CD4-positive, alpha-beta memory T cell (primary cell): ENCODE measurements around the gene USP51. TPM values are rescaled to one million over a fixed set of nuclear protein-coding genes. Genes with fewer than 3 reads are reported as not detected.
"Not testable (repeated sequence)": the region's sequence is repeated elsewhere in the genome, so short reads cannot be mapped to it uniquely, and the experiment has no call there.

Experiments
- CTCF ChIA-PET: fragments of 350-600 bp; sonication (Branson Sonifier 250); formaldehyde crosslinking; loops from one replicate; lab custom pipeline; 2021; ENCODE audit warnings: inconsistent platforms; ENCODE audit not compliant: partially characterized antibody; lab: Charles Lee
- POLR2A ChIA-PET: fragments of 350-600 bp; sonication (Branson Sonifier 250); formaldehyde crosslinking; loops from one replicate; lab custom pipeline; 2021; ENCODE audit not compliant: partially characterized antibody; lab: Charles Lee
- DNase-seq, 5 donors: peaks; one replicate each; pipeline versions ENCODE4 v3.0.0 to v3.0.0-alpha.2; 2020 to 2022; ENCODE audit warnings: mixed read lengths in 1 of 5
- H3K27ac ChIP-seq: one replicate; pipeline ENCODE4 v1.7.0; 2013; ENCODE audit warnings: low read depth, low read length
- H3K27me3 ChIP-seq: 2 replicates; pipeline ENCODE4 v1.7.0; 2013; ENCODE audit warnings: mild to moderate bottlenecking, low read length, moderate library complexity; ENCODE audit not compliant: insufficient read depth
- H3K36me3 ChIP-seq: 2 replicates; pipeline ENCODE4 v1.7.0; 2013; ENCODE audit warnings: mild to moderate bottlenecking, low read length, moderate library complexity; ENCODE audit not compliant: insufficient read depth
- H3K4me1 ChIP-seq: 2 replicates; pipeline ENCODE4 v1.7.0; 2013; ENCODE audit warnings: mild to moderate bottlenecking, low read length, moderate library complexity; ENCODE audit not compliant: insufficient read depth
- H3K4me3 ChIP-seq, 2 donors: one replicate each; pipeline ENCODE4 v1.7.0; 2013; ENCODE audit warnings: low read length in 2 of 2, mild to moderate bottlenecking in 1 of 2
- H3K9me3 ChIP-seq, 2 donors: one replicate each; pipeline ENCODE4 v1.7.0; 2013; ENCODE audit warnings: low read length in 2 of 2, control low read depth in 1 of 2; ENCODE audit not compliant: control insufficient read depth in 1 of 2
- H3K27ac Mint-ChIP-seq, 7 donors: one replicate each; pipeline ENCODE4 v1.8.0; 2020 to 2021; ENCODE audit warnings: mixed read lengths in 7 of 7, mild to moderate bottlenecking in 6 of 7, inconsistent platforms in 3 of 7, moderate library complexity in 3 of 7
- H3K27me3 Mint-ChIP-seq, 2 donors: one replicate each; pipeline ENCODE4 v1.8.0; 2020 to 2021; ENCODE audit warnings: mixed read lengths in 2 of 2
- H3K36me3 Mint-ChIP-seq, 2 donors: one replicate each; pipeline ENCODE4 v1.8.0; 2020 to 2021; ENCODE audit warnings: mixed read lengths in 2 of 2, inconsistent platforms in 1 of 2, mild to moderate bottlenecking in 1 of 2
- H3K4me1 Mint-ChIP-seq, 4 donors: one replicate each; pipeline ENCODE4 v1.8.0; 2020 to 2021; ENCODE audit warnings: mixed read lengths in 4 of 4, mild to moderate bottlenecking in 1 of 4
- H3K4me3 Mint-ChIP-seq, 8 donors: one replicate each; pipeline ENCODE4 v1.8.0; 2020 to 2021; ENCODE audit warnings: mixed read lengths in 8 of 8, mild to moderate bottlenecking in 7 of 8, moderate library complexity in 6 of 8, inconsistent platforms in 3 of 8
- H3K9me3 Mint-ChIP-seq, 8 donors: one replicate each; pipeline ENCODE4 v1.8.0; 2020 to 2021; ENCODE audit warnings: mixed read lengths in 8 of 8, mild to moderate bottlenecking in 5 of 8, inconsistent platforms in 3 of 8, moderate library complexity in 1 of 8
- intact Hi-C: fragments of 100-400 bp; cut with micrococcal nuclease; formaldehyde crosslinking; loops from one replicate; pipeline ENCODE4 v1.15.1; 2023
- microRNA-seq: library from miRNA; unstranded; fragments of <30 nt; microRNA quantifications from one replicate; pipeline ENCODE4 v1.2.0, GENCODE V29; 2021; ENCODE audit warnings: borderline replicate concordance, borderline number of aligned reads, borderline microRNAs expressed, mixed read lengths
- polyA plus RNA-seq, 2 donors: library from polyadenylated mRNA; unstranded; fragments of 300-500 nt; fragmentation: Illumina TruSeq; gene quantifications; one replicate each; pipeline ENCODE4 v1.2.3, GENCODE V29; 2021
- total RNA-seq, 2 experiments: library from RNA; stranded (reverse); gene quantifications; one replicate each; pipeline ENCODE4 v1.2.3, GENCODE V29; 2021

The USP51 gene
- total and polyA plus RNA-seq, 4 experiments from 2014 or later = 0.11 to 3.0 (median 2.7) TPM; not detected in 1

GRCh38 chrX:55451626-55451989 is 38.0 kb downstream of the USP51 start:
- Mint-ChIP-seq H3K27ac (peak overlapping the region; percentile 89 to 97 (median 95)), H3K9me3 (peaks cover 0 to 2% (median 0%) of the 10 kb centered on the region in 8 donors), H3K4me3 (peak overlapping the region; percentile 87 to 97 (median 92)), H3K4me1 (peaks cover 5 to 30% (median 16%) of the 10 kb centered on the region in 4 donors), H3K27me3 (no peaks in the 10 kb centered on the region), H3K36me3 (peaks cover 0 to 7% of the 10 kb centered on the region in 2 donors)
- H3K4me3 ChIP-seq = peak overlapping the region in 1 of 2 donors; percentile 70
- H3K9me3 ChIP-seq = no peaks in the 10 kb centered on the region
- POLR2A ChIA-PET = interaction anchor here (0.7 to 2.4 kb wide), 10 partner anchors 37 to 812 kb away, joined by 3 to 50 read pairs (median 5); partner anchors contain the start of genes APEX2, RRAGB and USP51
- DNase-seq = peak in 1 of 5 donors; percentile 19
- CTCF ChIA-PET = interaction anchor here (1.2 to 1.4 kb wide), 7 partner anchors 38 to 1313 kb away, joined by 3 to 14 read pairs (median 3); partner anchors contain the start of genes NBDY, RRAGB and USP51
- no peaks in the 10 kb centered on the region for H3K36me3 ChIP-seq
- intact Hi-C loops = no loop called here
- H3K4me1 ChIP-seq = peaks cover 7% of the 10 kb centered on the region
- no peaks in the 10 kb centered on the region for H3K27me3 ChIP-seq
- H3K27ac ChIP-seq = peak overlapping the region; percentile 85

GRCh38 chrX:55451141-55451540 is 38.5 kb downstream of the USP51 start:
- peaks cover 5 to 30% (median 16%) of the 10 kb centered on the region in 4 donors for H3K4me1 Mint-ChIP-seq
- H3K9me3 ChIP-seq = no peaks in the 10 kb centered on the region
- H3K27ac Mint-ChIP-seq = peak overlapping the region in 6 of 7 donors; percentile 89 to 97 (median 95)
- no peaks in the 10 kb centered on the region for H3K27me3 ChIP-seq
- peaks cover 7% of the 10 kb centered on the region for H3K4me1 ChIP-seq
- POLR2A ChIA-PET = interaction anchor here (0.7 to 2.4 kb wide), 7 partner anchors 38 to 812 kb away, joined by 3 to 50 read pairs (median 5); partner anchors contain the start of genes RRAGB and USP51
- intact Hi-C loops = no loop called here
- no peaks in the 10 kb centered on the region for H3K27me3 Mint-ChIP-seq
- peaks cover 0 to 7% of the 10 kb centered on the region in 2 donors for H3K36me3 Mint-ChIP-seq
- peak overlapping the region in 1 of 2 donors; percentile 70 for H3K4me3 ChIP-seq
- no peaks in the 10 kb centered on the region for H3K36me3 ChIP-seq
- no peak for DNase-seq
- peak overlapping the region; percentile 87 to 97 (median 92) for H3K4me3 Mint-ChIP-seq
- H3K9me3 Mint-ChIP-seq = peaks cover 0 to 2% (median 0%) of the 10 kb centered on the region in 8 donors
- peak overlapping the region; percentile 85 for H3K27ac ChIP-seq
- CTCF ChIA-PET = interaction anchor here (1.2 to 1.4 kb wide), 4 partner anchors 38 to 266 kb away, joined by 3 to 14 read pairs (median 4); partner anchors contain the start of genes RRAGB and USP51

GRCh38 chrX:55450259-55450658 is 39.4 kb downstream of the USP51 start:
- Histone ChIP-seq H3K36me3 (no peaks in the 10 kb centered on the region), H3K27me3 (no peaks in the 10 kb centered on the region), H3K27ac (no peak overlapping the region), H3K9me3 (no peaks in the 10 kb centered on the region), H3K4me1 (peaks cover 7% of the 10 kb centered on the region), H3K4me3 (no peak overlapping the region)
- H3K9me3 Mint-ChIP-seq = peaks cover 0 to 2% (median 0%) of the 10 kb centered on the region in 8 donors
- DNase-seq = no peak
- H3K27me3 Mint-ChIP-seq = no peaks in the 10 kb centered on the region
- peak overlapping the region in 1 of 8 donors; percentile 17 for H3K4me3 Mint-ChIP-seq
- POLR2A ChIA-PET = no interaction called here
- peaks cover 0 to 7% of the 10 kb centered on the region in 2 donors for H3K36me3 Mint-ChIP-seq
- H3K4me1 Mint-ChIP-seq = peaks cover 5 to 30% (median 16%) of the 10 kb centered on the region in 4 donors
- peak overlapping the region in 1 of 7 donors; percentile 51 for H3K27ac Mint-ChIP-seq
- CTCF ChIA-PET = no interaction called here
- intact Hi-C loops = no loop called here

GRCh38 chrX:55443468-55443867 is 46.2 kb downstream of the USP51 start:
- DNase-seq, H3K36me3 Mint-ChIP-seq, H3K27me3 ChIP-seq, H3K27ac ChIP-seq, H3K9me3 Mint-ChIP-seq, H3K36me3 ChIP-seq, H3K4me3 ChIP-seq, intact Hi-C loops, H3K9me3 ChIP-seq, H3K4me3 Mint-ChIP-seq, POLR2A ChIA-PET, H3K4me1 ChIP-seq, H3K27ac Mint-ChIP-seq, CTCF ChIA-PET, H3K4me1 Mint-ChIP-seq, H3K27me3 Mint-ChIP-seq: not testable (repeated sequence)

Small RNA genes lying within 50 kb of the gene (microRNA-seq; reads per million reads assigned to microRNA genes)
- gene MIR4536-1 (not detected), gene MIR4536-2 (not detected)

Other genes with a start within 250 kb of the USP51 start
- gene PAGE3, start 224.9 kb downstream of the USP51 start, total RNA-seq = not detected
- not detected for gene PAGE3, start 224.9 kb downstream of the USP51 start, polyA plus RNA-seq
- 10 to 100 TPM; 26.9 to 28.8 TPM for gene MAGEH1, start 37.7 kb downstream of the USP51 start, total RNA-seq
- 10 to 100 TPM; 47.5 to 47.7 TPM for gene MAGEH1, start 37.7 kb downstream of the USP51 start, polyA plus RNA-seq
- gene FOXR2, start 133.6 kb upstream of the USP51 start, total RNA-seq = not detected
- gene FOXR2, start 133.6 kb upstream of the USP51 start, polyA plus RNA-seq = not detected
- gene RRAGB, start 227.9 kb upstream of the USP51 start, total RNA-seq = 10 to 100 TPM in 1 of 2 experiments, 1 to 10 TPM in 1; 9.8 to 13.1 TPM
- gene RRAGB, start 227.9 kb upstream of the USP51 start, polyA plus RNA-seq = 10 to 100 TPM; 11.9 to 16.6 TPM